GM21737 (cell line): Measurements from ENCODE around the gene SDR39U1.
"Not testable (repeated sequence)": the region's sequence is repeated elsewhere in the genome, so short reads cannot be mapped to it uniquely, and the experiment has no call there.

Experiments used
- ATAC-seq: cut with Tn5 transposase; IDR thresholded peaks from one replicate; pipeline ENCODE4 v1.9.1; 2021; ENCODE audit warnings: mild to moderate bottlenecking, moderate library complexity; ENCODE audit not compliant: unreplicated experiment

The SDR39U1 gene

GRCh38 chr14:24442240-24443052, at the start of gene SDR39U1:
SDR39U1 (minus strand) TSS chr14:24442776; CDS start chr14:24442769, 7 bp downstream.
- peak; percentile 88 for ATAC-seq

DNA sequence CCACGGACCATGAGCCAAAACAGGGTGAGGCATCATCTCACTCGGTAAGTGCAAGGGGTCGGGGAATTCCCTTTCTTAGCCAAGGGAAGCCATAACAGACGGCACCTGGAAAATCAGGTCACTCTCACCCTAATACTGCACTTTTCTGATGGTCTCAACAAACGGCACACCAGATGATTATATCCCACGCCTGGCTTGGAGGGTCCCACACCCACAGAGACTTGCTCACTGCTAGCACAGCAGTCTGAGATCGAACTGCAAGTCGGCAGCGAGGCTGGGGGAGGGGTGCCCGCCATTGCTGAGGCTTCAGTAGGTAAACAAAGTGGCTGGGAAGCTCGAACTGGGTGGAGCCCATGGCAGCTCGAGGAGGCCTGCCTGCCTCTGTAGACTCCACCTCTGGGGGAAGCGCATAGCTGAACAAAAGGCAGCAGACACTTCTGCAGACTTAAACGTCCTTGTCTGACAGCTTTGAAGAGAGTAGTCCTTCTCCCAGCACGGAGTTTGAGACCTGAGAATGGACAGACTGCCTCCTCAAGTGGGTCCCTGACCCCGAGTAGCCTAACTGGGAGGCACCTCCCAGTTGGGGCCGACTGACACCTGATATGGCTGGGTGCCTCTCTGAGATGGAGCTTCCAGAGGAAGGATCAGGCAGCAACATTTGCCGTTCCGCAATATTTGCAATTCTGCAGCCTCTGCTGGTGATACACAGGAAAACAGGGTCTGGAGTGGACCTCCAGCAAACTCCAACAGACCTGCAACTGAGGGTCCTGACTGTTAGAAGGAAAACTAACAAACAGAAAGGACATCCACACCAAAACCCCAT, 49.2 kb upstream of the SDR39U1 start:
- ATAC-seq = not testable (repeated sequence)

- no peak for ATAC-seq
These were observed 41.2 kb upstream of the SDR39U1 start for GRCh38 chr14:24483604-24484252.

GRCh38 chr14:24482699-24483303, 40.2 kb upstream of the SDR39U1 start:
- ATAC-seq = not testable (repeated sequence)

DNA sequence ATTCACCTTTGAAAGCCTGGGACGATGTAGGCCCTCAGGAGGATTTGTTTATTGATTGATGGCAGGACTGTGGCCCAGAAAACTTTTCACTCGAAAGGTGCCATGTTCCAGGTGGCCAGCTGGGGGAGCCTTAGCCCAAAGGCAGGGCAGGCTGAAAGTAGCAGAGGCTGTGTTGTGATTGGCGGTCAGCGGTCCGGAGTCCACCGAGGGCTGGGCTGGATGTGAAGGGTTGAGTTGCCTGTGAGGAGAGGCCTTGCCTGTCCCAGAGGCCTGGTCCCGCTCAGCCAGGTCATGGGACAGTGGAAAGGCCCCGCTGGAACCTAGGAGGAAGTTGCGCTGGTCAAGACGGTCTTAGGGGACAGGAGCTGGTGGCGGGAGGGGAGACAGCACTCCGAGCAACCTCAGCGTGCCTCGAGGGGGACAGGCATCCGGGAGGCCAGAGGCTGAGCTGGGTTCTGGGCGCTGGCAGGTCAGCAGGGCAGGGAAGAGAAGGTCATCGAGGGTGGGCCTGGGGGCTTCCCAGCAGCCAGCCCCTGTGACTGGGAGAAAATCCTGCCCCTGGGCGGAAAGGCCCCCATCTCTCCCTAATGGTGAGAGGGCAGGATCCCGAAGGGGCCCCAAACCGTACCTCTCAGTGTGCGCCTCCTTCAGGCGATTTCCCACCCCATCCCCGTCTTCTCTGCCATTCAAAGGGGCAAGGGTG, 39.2 kb upstream of the SDR39U1 start:
- ATAC-seq = no peak

DNA sequence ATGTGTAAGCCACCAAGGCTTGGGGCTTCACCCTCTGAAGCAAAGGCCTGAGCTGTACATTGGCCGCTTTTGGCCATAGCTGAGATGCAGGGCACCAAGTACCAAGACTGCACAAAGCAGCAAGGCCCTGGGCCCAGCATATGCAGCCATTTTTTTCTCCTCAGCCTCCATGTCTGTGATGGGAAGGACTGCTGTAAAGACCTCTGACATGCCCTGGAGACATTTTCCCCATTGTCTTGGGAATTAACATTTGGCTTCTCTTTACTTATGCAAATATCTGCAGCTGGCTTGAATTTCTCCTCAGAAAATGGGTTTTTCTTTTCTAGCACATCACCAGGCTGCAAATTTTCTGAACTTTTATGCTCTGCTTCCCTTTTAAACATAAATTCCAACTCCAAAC, 37.4 kb upstream of the SDR39U1 start:
- ATAC-seq = not testable (repeated sequence)

DNA sequence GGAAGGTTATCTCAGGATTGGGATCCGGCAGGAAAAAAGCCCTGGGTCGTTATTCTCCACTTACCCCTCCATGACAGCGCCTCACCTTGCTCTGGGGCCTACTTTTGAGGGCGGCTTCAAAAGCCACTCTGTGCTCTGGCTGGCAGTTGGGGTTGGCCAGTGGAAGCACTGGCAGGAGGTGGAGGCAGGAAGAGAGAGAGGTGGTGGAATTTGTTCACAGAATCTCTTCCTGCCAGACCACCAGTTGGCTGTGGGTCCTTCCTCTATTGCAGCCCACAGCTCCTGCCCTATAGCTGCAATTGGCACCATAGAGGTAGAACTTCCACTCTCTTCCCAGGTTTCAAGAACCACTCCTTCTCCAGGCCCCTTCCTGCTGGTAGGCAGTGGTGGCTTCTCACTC, 32.7 kb upstream of the SDR39U1 start:
- no peak for ATAC-seq

GRCh38 chr14:24473211-24473610, 30.6 kb upstream of the SDR39U1 start:
- no peak for ATAC-seq

DNA sequence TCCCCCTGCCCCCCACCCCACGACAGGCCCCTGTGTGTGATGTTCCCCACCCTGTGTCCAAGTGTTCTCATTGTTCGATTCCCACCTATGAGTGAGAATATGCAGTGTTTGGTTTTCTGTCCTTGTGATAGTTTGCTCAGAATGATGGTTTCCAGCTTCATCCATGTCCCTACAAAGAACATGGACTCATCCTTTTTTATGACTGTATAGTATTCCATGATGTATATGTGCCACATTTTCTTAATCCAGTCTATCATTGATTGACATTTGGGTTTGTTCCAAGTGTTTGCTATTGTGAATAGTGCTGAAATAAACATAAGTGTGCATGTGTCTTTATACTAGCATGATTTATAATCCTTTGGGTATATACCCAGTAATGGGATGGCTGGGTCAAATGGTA, 27.9 kb upstream of the SDR39U1 start:
- ATAC-seq = not testable (repeated sequence)

- ATAC-seq = no peak
These were observed 23.2 kb upstream of the SDR39U1 start for GRCh38 chr14:24465805-24466204.

- ATAC-seq = no peak
These were observed 22.8 kb upstream of the SDR39U1 start for GRCh38 chr14:24465368-24465767.

- no peak for ATAC-seq
These were observed 21.6 kb upstream of the SDR39U1 start for GRCh38 chr14:24463884-24464785.

- ATAC-seq = no peak
These were observed 20.7 kb upstream of the SDR39U1 start for GRCh38 chr14:24463017-24463883.

DNA sequence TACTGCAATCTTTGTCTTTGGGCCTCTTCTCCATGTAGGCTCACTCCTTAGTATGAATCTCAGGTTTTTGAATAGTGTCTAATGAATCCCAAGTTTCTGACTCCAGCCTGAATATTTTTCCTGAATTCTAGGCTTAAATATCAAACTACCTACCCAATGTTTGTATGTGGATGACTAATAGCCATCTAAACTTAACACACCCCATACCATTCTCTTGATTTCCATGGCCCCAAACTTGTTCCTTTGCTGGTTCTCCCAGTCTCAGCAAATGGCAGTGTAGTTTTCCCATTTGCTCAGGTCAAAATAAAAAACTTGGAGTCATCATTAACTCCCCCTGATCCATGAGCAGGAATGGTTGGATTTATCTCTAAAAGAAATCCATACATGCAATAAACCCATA, 18.8 kb upstream of the SDR39U1 start:
- ATAC-seq = no peak

GRCh38 chr14:24459331-24459730, 16.8 kb upstream of the SDR39U1 start:
- ATAC-seq = no peak

DNA sequence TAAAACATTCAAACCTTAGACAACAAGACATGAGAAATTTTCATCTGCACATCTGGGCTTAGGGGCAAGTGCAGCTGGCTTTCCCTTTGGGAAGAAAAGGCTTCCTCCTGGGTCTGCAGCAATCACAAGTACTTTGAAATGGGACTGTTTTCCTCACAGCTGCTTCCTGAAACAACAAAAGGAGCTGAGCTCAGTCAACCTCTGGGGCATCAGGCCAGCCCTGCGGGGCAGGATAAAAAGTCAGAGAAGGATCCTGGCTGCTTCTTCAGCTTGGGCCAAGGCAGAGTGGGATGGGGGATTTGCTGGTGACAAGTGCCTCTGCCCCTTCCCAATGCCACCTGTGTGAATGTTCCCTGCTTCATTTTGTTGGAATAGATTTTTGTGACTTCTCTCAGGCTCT, 16.2 kb upstream of the SDR39U1 start:
- ATAC-seq = no peak

GRCh38 chr14:24456980-24457379, 14.4 kb upstream of the SDR39U1 start:
- ATAC-seq = no peak

- ATAC-seq = not testable (repeated sequence)
These were observed 8.3 kb upstream of the SDR39U1 start for GRCh38 chr14:24450828-24451227.
